Measurements from ENCODE around the gene EMC8.

DNA sequence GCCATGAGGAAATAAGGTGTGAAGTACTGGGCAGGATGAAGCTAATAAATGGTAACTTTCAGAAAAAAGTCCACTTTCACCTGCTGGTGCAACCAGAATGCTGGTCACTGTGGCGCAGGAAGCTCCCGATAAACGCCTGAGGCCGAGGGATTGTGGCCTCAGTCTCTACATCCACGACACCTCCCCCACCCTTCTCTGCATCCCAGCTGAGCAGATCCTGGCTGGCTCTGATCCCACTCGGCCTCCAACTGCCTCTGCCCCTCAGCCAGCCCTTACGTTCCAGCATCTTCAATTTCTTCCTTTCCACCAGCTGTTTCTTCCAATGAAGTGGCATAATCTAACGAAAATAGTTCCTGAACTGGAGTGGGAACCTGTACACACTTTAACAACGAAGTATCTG, 49.6 kb upstream of the EMC8 start:
- TF ChIP-seq, protein P1, sequence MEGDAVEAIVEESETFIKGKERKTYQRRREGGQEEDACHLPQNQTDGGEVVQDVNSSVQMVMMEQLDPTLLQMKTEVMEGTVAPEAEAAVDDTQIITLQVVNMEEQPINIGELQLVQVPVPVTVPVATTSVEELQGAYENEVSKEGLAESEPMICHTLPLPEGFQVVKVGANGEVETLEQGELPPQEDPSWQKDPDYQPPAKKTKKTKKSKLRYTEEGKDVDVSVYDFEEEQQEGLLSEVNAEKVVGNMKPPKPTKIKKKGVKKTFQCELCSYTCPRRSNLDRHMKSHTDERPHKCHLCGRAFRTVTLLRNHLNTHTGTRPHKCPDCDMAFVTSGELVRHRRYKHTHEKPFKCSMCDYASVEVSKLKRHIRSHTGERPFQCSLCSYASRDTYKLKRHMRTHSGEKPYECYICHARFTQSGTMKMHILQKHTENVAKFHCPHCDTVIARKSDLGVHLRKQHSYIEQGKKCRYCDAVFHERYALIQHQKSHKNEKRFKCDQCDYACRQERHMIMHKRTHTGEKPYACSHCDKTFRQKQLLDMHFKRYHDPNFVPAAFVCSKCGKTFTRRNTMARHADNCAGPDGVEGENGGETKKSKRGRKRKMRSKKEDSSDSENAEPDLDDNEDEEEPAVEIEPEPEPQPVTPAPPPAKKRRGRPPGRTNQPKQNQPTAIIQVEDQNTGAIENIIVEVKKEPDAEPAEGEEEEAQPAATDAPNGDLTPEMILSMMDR (IDR thresholded peaks at IDR 0.05) = no peak
- TF ChIP-seq EZH2 (IDR thresholded peaks at IDR 0.05; ENCODE audit: borderline replicate concordance, insufficient read depth, low read depth, low read length, poor library complexity, severe bottlenecking) = no peak
